CD4-positive, alpha-beta T cell treated with Interleukin-15 for 1 hour (primary cell): ENCODE data around the gene AGT.

ENCODE experiments used
- DNase-seq: peaks from one replicate; pipeline ENCODE4 v3.0.0-alpha.2; 2020

Gene AGT

DNA sequence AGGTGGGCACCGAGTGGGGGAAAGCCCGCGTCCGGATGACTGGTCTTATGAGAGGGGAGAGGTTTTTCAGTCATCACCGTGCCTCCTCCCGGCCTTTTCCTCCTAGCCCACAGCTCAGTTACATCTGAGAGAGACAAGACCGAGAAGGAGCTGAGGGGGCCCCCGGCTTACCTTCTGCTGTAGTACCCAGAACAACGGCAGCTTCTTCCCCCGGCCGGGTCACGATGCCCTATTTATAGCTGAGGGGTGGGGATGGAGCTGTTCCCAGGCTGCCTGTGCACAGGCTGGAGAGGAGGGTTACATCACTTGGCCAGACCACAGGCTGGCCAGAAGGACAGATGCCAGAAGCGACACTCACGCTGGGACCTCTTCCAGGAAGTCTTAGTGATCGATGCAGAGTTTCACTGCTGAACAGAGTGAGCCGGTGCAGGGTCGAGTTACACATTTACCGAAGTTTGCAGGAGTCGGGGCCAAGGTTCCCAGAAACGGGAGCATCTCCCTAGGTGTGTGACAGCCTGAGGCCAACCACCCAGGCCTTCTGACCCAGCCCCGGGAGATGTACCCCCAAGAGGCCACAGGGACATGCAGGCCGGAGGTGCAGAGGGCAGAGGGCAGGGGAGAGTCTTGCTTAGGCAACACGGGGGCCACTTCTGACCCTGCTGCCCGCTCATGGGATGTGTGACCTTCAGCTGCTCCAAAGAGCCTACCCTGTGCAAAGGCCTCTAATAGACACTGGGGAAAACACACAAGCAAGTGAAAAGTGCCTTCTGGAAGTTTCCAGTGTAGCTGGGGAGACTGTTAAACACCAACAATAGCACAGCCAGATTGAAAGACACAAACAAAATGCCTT lies at the start of gene AGT:
AGT (minus strand) TSS at position 208 of the 850 bp plus-strand sequence. CDS start 3,299 bp downstream, outside the sequence.
- no peak for DNase-seq

GRCh38 chr1:230761443-230762167 lies 47.7 kb upstream of the AGT start:
- no peak for DNase-seq

DNA sequence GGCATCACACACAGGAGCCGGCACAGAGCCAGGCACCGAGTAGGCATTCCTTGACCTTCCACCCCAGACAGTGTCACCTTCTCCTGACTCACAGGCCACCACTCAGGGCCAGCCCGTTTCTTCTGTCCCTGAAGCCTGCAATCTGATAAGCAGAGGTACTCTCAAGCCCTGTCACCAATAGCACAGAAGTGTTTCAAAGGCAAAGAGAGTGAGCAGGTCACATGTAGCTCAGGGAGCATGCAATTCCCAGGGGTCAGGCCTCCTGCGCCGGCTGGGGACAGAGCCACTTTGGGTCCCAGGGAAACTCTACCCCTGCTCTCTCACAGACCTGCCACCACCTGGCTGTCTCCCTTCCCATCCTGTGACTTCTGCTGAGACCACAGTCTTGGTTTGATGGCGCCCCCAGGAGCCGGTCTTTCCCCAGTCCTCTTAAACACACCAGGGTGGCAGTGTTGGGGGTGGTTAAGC lies 46.5 kb upstream of the AGT start:
- no peak for DNase-seq

DNA sequence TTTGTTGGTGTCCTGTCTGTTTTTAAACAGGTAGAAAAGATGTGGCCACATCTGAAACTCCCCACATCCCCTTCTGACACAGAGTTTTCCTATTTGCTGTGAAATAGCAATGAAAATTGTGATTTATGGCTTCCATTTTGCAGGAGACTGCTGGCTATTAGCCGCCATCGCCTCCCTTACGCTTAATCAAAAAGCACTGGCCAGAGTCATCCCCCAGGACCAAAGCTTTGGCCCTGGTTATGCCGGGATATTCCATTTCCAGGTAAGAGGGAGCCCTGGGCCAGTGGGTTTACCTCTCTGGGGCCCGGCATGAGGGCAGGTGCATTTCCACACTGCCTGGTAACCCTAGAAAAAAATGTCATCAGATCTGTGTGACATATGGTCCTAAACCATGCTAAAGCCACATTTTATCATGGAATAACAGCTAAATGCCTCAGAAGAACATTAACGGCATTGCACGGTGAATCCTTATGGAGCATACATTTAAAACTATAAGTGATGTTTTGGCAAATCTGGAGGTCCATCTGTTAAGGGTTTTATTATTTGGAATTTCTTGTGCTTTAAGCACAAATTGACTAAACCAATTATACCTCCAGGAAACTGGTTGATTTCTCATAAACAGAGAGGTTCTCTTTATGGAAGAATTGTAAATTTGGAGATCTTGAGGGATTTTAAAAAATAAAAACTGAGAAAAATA lies 45.6 kb upstream of the AGT start:
- no peak for DNase-seq

DNA sequence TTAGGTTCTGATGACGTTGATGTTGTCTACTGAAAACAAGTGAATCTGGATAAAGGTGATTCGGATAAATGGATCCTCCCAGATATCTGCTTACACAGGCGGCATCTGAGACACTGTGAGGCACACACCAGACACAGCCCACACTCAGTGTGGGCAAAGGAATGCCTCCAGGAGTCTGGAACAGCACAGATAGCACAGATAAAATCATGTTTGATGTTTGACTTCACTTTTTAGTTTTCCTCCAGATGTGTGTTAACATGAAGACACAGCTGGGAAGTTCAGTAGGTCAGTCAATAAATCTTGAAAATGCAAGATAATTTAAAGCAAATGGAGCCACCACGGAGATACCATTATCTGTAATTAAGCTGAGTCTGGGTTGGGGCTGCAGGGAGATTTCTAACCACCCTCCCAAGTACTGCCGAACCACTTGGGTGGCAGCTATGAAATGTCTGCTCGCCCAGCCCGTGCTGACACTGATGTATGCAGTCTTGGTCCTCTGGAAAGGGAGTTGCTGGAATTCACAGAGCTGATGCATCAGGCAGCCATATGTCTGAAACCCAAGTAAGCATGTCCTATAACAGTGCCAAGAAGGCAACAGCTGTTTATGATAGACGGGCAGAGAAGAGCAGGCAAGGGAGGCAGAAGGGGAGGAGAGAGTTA lies 44.9 kb upstream of the AGT start:
- no peak for DNase-seq

GRCh38 chr1:230757856-230758708 lies 44.2 kb upstream of the AGT start:
- DNase-seq, result no peak

- no peak for DNase-seq
Observed at GRCh38 chr1:230754796-230755195, 40.9 kb upstream of the AGT start.

DNA sequence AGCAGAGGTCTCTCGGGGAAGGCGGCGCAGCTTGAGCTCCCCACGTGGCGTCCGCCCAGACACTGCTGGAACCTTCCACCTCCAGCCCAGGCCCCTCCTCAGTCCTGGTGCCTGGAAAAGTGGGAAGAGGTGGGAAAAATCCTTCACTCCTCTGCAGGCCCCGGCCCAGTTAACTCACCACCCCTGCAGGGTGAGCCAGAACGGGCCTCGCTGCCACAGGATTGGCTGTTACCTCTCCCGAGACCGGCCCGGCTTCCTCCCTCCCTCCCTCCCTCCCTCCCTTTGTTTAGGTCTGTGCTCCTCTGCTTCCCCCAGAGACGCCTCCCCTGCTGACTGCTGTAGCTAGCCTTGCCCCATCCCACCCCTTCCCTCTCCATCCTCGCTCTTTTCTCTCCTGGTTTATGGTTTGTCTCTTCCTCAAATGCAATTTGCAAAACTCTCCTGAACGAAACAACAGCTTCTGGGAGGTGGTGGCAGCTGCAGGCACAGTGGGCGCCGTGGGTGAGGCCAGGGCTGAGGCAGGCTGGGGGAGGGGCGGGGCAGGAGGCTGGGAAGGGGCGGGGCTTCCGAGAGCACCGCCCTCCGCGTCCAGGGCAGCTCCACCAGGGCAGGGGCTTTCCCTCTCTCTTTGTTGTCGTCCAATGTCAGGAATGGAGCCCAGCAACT lies 39.8 kb upstream of the AGT start:
- DNase-seq, result no peak

GRCh38 chr1:230753191-230753585 lies 39.3 kb upstream of the AGT start:
- DNase-seq, result no peak

DNA sequence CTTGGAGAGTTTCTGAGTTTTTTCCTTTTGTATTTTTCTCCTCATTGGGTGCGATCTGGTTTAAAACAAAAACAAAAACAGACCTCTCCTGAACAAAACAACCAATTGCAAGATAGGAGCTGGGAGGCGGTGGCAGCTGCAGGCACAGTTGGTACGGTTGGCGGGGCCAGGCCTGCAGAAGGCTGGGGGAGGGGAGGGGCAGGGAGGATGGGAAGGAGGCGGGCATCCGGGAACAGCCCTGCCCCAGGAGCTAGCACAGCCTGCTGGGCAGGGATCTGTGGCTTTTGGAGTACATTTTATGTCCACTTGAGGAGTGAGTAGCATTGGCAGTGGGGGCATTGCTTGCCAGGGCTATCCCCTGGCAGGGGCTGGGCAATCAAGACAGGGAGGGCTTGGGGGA lies 38.5 kb upstream of the AGT start:
- DNase-seq, result no peak

DNA sequence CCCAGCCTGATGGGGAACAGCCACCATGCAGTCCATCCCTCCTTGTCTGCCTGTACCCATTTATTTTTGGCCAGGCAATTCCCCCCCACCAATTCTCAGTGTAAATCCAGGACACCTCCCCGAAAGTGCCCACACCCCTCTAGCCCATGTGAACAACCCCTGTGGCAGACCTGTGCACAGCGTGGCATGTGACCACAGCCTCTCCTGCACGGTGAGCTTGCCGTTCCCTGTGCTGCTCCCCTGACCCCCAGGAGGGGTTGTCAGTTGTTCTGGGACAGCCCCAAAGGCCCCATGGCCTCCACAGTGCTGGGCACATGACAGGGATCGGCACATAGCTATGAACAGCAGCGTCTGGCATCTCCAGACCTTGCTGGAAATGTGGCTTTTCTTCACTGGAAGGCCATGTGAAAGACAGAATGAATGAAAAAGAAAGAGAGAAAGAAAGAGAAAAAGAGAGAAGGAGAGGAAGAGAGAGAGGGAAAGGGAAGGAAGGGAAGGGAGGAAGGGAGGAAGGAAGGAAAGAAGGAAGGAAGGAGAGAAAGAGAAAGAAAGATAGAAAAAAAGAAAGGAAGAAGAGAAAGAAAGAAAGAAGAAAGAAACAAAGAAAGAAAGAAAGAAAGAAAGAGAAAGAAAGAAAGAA lies 37.2 kb upstream of the AGT start:
- no peak for DNase-seq

DNA sequence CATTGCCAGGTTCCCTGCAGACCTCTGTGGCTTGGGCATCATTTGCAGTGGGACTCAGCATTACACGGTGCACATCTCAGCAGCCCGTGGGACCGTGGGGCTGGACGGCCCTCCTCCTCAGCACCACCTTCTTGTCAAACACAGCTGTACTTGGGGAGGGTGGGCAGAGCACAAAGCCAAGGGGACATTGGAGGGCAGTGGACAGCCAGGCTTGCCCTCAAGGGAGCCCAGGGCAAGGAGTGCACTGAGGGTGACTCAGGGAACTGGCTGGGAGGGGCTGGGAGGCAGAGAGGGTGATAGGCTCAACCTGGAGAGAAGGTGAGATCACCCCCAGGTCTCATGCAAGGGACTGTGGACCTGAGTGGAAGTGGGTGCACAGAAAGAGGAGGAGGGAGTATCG lies 36.7 kb upstream of the AGT start:
- no peak for DNase-seq

DNA sequence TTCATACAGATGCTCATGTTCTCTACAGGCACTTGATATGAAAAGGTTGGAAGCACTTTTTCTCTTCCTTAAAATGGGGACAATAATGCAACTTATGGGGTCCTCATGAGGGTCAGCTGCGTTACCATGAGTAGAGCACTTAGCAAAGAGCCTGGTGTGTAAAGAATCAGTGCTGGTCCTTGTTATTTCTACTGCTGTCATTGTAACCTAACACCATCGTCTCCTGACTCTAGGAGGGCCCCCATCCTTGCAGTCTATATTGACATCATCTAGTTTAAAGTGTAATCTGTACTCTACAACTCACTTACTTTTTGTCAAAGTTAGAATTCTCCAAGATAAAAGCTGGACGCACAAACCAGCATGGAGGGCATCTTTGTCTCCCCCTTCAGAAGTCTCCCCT lies 35.7 kb upstream of the AGT start:
- DNase-seq, result no peak

DNA sequence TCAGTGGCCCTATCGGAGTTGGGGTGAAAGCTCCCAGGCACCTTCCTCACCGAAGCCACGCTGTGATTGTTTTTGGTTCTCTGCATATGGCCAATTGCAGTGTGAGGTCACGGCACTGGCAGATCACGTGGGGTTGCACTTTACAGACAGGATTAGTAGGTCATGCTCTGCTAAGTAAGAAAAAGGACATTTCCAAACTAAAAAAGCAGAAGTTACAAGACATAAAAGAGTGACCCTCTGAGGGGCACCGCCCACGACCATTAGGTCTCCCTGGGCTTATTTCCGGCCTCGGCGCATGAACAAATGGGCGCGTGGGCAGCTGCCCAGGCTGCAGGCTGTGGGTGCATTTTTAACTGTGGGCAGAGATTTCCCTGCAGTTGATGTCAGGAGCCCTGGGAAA lies 35.2 kb upstream of the AGT start:
- no peak for DNase-seq

DNA sequence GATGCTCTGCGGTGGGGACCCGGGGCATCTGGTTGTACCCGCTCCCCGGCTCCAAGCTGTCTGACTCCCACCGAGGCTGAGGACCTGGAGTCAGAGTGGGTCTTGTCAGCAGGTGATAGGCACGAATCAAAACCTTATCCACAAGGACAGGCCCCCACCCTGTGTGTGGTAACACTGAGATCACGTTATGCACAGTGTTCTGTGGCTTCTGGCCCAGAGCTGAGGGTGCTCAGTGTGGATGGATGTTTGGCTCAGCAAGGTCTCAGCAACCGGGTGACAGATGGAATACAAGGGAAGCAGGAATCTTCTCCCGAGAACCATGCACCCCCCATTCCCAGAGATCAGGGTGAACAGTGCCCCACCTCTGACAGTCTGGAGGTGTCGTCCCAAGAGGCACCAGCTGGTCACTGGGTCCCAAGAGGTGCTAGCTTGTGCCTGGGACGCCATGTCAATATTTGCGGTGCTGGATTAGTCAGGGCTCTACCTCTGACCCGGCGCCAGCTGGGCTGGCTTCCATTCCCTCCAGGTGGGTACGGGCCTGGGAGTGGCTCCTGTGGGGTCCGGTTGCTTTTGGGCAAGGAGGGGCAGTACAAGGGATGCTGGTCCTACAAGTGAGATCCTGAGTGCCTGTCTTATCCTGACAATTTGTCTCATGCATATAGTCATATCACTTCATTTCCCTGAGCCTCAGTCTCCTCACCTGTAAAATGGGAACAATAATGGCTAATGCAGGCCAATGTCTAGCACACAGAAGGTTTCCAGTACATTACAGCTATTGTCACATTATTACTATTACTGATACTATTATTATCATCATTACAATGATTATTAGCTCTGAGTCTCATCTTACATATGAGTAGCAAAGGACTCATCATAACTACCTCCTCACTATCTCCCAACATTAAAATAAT lies 34.2 kb upstream of the AGT start:
- no peak for DNase-seq

DNA sequence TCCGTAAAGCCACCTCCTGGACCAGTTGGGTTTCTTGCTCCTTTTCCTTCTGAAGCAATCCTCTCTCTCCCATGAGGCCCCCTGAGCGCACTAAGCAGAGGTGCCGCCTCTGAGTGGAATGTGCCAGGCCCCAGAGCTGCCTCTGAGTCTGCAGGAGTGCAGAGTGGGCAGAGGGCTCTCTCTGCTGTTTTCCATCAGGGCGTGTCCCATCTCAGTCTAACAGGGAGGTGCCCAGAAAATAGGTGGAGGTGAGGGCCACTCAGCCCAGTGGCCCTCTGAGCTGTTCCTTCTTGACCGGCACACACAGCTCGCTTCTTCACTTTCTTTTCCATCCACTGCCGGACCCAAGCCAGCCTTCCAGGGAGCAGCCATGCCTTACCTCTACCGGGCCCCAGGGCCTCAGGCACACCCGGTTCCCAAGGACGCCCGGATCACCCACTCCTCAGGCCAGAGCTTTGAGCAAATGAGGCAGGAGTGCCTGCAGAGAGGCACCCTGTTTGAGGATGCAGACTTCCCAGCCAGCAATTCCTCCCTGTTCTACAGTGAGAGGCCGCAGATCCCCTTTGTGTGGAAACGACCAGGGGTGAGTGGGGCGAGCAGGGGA lies 33.3 kb upstream of the AGT start, which contains the start of gene CAPN9:
CAPN9 (plus strand) TSS at position 262 of the 604 bp plus-strand sequence; CDS start at position 371, 109 bp downstream.
- DNase-seq, result no peak

- no peak for DNase-seq
Observed at GRCh38 chr1:230746617-230747016, 32.7 kb upstream of the AGT start.

GRCh38 chr1:230745071-230745470 lies 31.1 kb upstream of the AGT start:
- DNase-seq, result no peak

GRCh38 chr1:230744382-230744781 lies 30.5 kb upstream of the AGT start:
- no peak for DNase-seq
